ENCODE measurements around the gene ABCA13. TPM values are rescaled to one million over a fixed set of nuclear protein-coding genes. Genes with fewer than 3 reads are reported as not detected.

The ABCA13 gene
- total RNA-seq, 6 experiments from 2014 or later = 0.02 to 0.08 (median 0.05) TPM; not detected in 1

- Mint-ChIP-seq H3K36me3 (ENCODE audit: low read depth) (no peaks in the 10 kb centered on the region), H3K27me3 (ENCODE audit: insufficient read depth) (peaks cover 8% of the 10 kb centered on the region)
- DNase-seq = no peak
These were observed 209.7 kb downstream of the ABCA13 start for GRCh38 chr7:48380921-48381320.

GRCh38 chr7:48381571-48381970 lies 210.3 kb downstream of the ABCA13 start:
- Mint-ChIP-seq H3K27me3 (ENCODE audit: insufficient read depth) (peaks cover 8% of the 10 kb centered on the region), H3K27ac (no peak overlapping the region), H3K9me3 (no peaks in the 10 kb centered on the region), H3K36me3 (ENCODE audit: low read depth) (no peaks in the 10 kb centered on the region), H3K4me1 (ENCODE audit: low read depth) (no peaks in the 10 kb centered on the region), H3K4me3 (no peak overlapping the region)
- TF ChIP-seq, protein P1, sequence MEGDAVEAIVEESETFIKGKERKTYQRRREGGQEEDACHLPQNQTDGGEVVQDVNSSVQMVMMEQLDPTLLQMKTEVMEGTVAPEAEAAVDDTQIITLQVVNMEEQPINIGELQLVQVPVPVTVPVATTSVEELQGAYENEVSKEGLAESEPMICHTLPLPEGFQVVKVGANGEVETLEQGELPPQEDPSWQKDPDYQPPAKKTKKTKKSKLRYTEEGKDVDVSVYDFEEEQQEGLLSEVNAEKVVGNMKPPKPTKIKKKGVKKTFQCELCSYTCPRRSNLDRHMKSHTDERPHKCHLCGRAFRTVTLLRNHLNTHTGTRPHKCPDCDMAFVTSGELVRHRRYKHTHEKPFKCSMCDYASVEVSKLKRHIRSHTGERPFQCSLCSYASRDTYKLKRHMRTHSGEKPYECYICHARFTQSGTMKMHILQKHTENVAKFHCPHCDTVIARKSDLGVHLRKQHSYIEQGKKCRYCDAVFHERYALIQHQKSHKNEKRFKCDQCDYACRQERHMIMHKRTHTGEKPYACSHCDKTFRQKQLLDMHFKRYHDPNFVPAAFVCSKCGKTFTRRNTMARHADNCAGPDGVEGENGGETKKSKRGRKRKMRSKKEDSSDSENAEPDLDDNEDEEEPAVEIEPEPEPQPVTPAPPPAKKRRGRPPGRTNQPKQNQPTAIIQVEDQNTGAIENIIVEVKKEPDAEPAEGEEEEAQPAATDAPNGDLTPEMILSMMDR (IDR thresholded peaks at IDR 0.05) = no peak
- DNase-seq = no peak

More at GRCh38 chr7:48380921-48381320, 209.7 kb downstream of the ABCA13 start:
- TF ChIP-seq, protein P1 (IDR thresholded peaks at IDR 0.05) = no peak
- Mint-ChIP-seq H3K9me3 (no peaks in the 10 kb centered on the region), H3K27ac (no peak overlapping the region), H3K4me1 (ENCODE audit: low read depth) (no peaks in the 10 kb centered on the region), H3K4me3 (no peak overlapping the region)

DNA sequence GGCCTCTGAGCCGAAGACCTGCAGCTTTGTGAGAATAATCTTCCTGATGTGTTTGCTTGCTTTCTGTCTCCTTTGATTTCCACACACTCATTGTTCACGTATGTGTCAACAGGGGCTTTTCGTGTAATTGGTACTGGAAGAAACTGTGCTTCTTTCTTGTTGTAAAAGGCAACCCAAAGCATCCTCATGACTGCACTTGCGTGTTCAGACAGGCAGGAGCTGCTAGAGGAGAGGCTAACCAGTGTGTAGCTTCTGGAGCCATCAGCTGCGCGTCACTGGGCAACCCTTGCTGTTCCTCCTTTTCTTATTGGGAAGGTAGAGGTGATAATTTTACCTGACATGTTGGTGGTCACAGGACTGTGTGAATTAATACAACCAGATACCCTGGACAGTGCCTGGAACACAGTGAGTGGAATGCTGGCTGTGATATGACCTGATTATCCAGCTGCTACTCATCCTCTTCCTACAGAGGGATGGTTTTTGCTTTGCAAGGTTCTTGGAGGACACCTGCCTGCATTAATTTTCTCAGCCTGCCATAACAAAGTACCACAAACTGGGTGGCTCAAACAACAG lies 213.0 kb downstream of the ABCA13 start:
- H3K27me3 Mint-ChIP-seq (ENCODE audit: insufficient read depth) = peaks cover 9% of the 10 kb centered on the region
- TF ChIP-seq, protein P1 (IDR thresholded peaks at IDR 0.05) = no peak
- H3K36me3 Mint-ChIP-seq (ENCODE audit: low read depth) = no peaks in the 10 kb centered on the region
- no peak overlapping the region for H3K4me3 Mint-ChIP-seq
- no peaks in the 10 kb centered on the region; the same call in 1 of the 2 replicates for H3K9me3 Mint-ChIP-seq
- no peaks in the 10 kb centered on the region for H3K4me1 Mint-ChIP-seq (ENCODE audit: low read depth)
- H3K27ac Mint-ChIP-seq = no peak overlapping the region
- no peak for DNase-seq

DNA sequence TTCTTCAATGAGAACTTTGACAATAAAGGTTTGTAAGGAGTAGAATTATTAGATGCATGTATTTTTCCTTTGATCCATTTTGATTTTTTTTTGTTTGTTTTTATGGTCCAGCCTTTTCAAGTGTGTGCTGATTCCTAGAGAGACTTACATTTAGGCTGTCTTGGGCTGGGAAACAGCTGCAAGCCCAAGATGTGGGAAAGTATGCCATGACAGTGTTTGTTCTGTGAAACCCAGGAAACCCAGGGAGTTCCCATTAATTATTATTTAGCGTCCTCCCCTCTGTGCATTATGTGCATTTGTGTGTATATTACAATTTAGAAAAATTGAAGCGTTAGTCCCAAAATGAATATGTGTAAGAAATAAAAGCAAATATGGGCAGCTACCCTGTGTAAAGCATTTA lies 216.7 kb downstream of the ABCA13 start:
- Mint-ChIP-seq H3K4me3 (no peak overlapping the region), H3K27ac (no peak overlapping the region), H3K9me3 (peaks cover 4% of the 10 kb centered on the region), H3K36me3 (ENCODE audit: low read depth) (no peaks in the 10 kb centered on the region; the same call in 1 of the 2 replicates), H3K27me3 (ENCODE audit: insufficient read depth) (peaks cover 2% of the 10 kb centered on the region), H3K4me1 (ENCODE audit: low read depth) (peaks cover 5% of the 10 kb centered on the region; the same call in 1 of the 2 replicates)
- no peak for DNase-seq
- TF ChIP-seq, protein P1 (IDR thresholded peaks at IDR 0.05) = no peak

GRCh38 chr7:48388911-48389310 lies 217.7 kb downstream of the ABCA13 start:
- TF ChIP-seq, protein P1 (IDR thresholded peaks at IDR 0.05) = no peak
- Mint-ChIP-seq H3K4me1 (ENCODE audit: low read depth) (peaks cover 5% of the 10 kb centered on the region; the same call in 1 of the 2 replicates), H3K27me3 (ENCODE audit: insufficient read depth) (peaks cover 2% of the 10 kb centered on the region), H3K36me3 (ENCODE audit: low read depth) (no peaks in the 10 kb centered on the region; the same call in 1 of the 2 replicates), H3K27ac (no peak overlapping the region), H3K4me3 (no peak overlapping the region), H3K9me3 (peaks cover 6% of the 10 kb centered on the region)
- no peak for DNase-seq
